IMR-90 (cell line): Measurements from ENCODE around the gene SLC2A8.

Experiments
- CHD1 ChIP-seq: IDR thresholded peaks from 2 replicates; pipeline ENCODE4 v1.6.1; 2012; ENCODE audit warnings: low read depth, low read length, improper control_type of control experiment
- TF ChIP-seq, protein P1 (sequence below): conservative IDR thresholded peaks from 2 replicates; pipeline ENCODE4 v1.5.1; 2012; ENCODE audit warnings: mild to moderate bottlenecking, low read depth, low read length, improper control_type of control experiment

DNA sequence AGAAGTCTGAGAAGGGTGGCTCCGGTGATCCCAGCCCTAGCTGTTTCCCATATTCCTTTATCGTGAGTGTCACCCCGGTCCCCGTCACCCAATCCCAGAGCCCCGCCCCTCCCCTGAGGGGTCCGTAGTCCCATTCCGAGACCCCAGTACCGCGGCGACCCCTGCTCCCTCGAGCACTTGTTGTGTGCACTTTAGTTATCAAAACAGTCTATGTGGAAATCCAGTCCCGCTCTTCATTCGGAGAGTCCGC is 54.6 kb downstream of the SLC2A8 start:
- TF ChIP-seq, protein P1, sequence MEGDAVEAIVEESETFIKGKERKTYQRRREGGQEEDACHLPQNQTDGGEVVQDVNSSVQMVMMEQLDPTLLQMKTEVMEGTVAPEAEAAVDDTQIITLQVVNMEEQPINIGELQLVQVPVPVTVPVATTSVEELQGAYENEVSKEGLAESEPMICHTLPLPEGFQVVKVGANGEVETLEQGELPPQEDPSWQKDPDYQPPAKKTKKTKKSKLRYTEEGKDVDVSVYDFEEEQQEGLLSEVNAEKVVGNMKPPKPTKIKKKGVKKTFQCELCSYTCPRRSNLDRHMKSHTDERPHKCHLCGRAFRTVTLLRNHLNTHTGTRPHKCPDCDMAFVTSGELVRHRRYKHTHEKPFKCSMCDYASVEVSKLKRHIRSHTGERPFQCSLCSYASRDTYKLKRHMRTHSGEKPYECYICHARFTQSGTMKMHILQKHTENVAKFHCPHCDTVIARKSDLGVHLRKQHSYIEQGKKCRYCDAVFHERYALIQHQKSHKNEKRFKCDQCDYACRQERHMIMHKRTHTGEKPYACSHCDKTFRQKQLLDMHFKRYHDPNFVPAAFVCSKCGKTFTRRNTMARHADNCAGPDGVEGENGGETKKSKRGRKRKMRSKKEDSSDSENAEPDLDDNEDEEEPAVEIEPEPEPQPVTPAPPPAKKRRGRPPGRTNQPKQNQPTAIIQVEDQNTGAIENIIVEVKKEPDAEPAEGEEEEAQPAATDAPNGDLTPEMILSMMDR, result no peak
- TF ChIP-seq CHD1, result no peak
